Trophoblast cell (in vitro differentiated cells and primary cell): ENCODE measurements around the gene CRMP1.

ENCODE experiments used
- DNase-seq, 2 donors: peaks; one replicate each; pipeline ENCODE4 v3.0.0-alpha.2; 2016
- H2AFZ ChIP-seq: 2 replicates; pipeline ENCODE4 v1.6.1; 2013; ENCODE audit warnings: low read length, moderate library complexity, mild to moderate bottlenecking; ENCODE audit not compliant: insufficient read depth, poor library complexity
- H2AK5ac ChIP-seq: 2 replicates; pipeline ENCODE4 v1.6.1; 2013; ENCODE audit warnings: mild to moderate bottlenecking, low read length
- H2BK120ac ChIP-seq: 2 replicates; pipeline ENCODE4 v1.6.1; 2013; ENCODE audit warnings: low read length, mild to moderate bottlenecking, moderate library complexity; ENCODE audit not compliant: insufficient read depth, poor library complexity
- H2BK12ac ChIP-seq: 2 replicates; pipeline ENCODE4 v1.6.1; 2013; ENCODE audit warnings: mild to moderate bottlenecking, low read length, moderate library complexity
- H2BK5ac ChIP-seq: 2 replicates; pipeline ENCODE4 v1.6.1; 2013; ENCODE audit warnings: low read length, low read depth, moderate library complexity, mild to moderate bottlenecking; ENCODE audit not compliant: poor library complexity
- H3K14ac ChIP-seq: 2 replicates; pipeline ENCODE4 v1.6.1; 2013; ENCODE audit warnings: mild to moderate bottlenecking, low read length
- H3K18ac ChIP-seq: 2 replicates; pipeline ENCODE4 v1.6.1; 2013; ENCODE audit warnings: mild to moderate bottlenecking, low read length
- H3K23ac ChIP-seq: 2 replicates; pipeline ENCODE4 v1.6.1; 2013; ENCODE audit warnings: low read length
- H3K27ac ChIP-seq: 2 replicates; pipeline ENCODE4 v1.5.1; 2013; ENCODE audit warnings: low read depth, mild to moderate bottlenecking, inconsistent platforms, low read length, moderate library complexity
- H3K27me3 ChIP-seq: 2 replicates; pipeline ENCODE4 v1.6.1; 2013; ENCODE audit warnings: inconsistent platforms, mild to moderate bottlenecking, low read length, moderate library complexity; ENCODE audit not compliant: insufficient read depth
- H3K36me3 ChIP-seq, 2 experiments: 1 replicate in 1 of 2; 2 replicates in 1 of 2; pipeline ENCODE4 v1.6.1; 2013; ENCODE audit warnings: low read length in 2 of 2, mild to moderate bottlenecking in 2 of 2, moderate library complexity in 1 of 2; ENCODE audit not compliant: insufficient read depth in 2 of 2, control insufficient read depth in 1 of 2
- H3K4ac ChIP-seq: 2 replicates; pipeline ENCODE4 v1.6.1; 2013; ENCODE audit warnings: low read depth, mild to moderate bottlenecking, low read length, moderate library complexity
- H3K4me1 ChIP-seq, 2 experiments: 1 replicate in 1 of 2; 2 replicates in 1 of 2; pipeline ENCODE4 v1.6.1; 2013; ENCODE audit warnings: low read length in 2 of 2, mild to moderate bottlenecking in 2 of 2, moderate library complexity in 1 of 2; ENCODE audit not compliant: insufficient read depth in 2 of 2, control insufficient read depth in 1 of 2
- H3K4me2 ChIP-seq: 2 replicates; pipeline ENCODE4 v1.6.1; 2013; ENCODE audit warnings: inconsistent platforms, mild to moderate bottlenecking, low read length, moderate library complexity
- H3K4me3 ChIP-seq: 2 replicates; pipeline ENCODE4 v1.5.1; 2013; ENCODE audit warnings: mild to moderate bottlenecking, low read depth, low read length, inconsistent platforms
- H3K79me1 ChIP-seq: one replicate; pipeline ENCODE4 v1.6.1; 2013; ENCODE audit warnings: low read length
- H3K79me2 ChIP-seq: 2 replicates; pipeline ENCODE4 v1.6.1; 2013; ENCODE audit warnings: low read length, mild to moderate bottlenecking; ENCODE audit not compliant: control insufficient read depth, insufficient read depth, poor library complexity
- H3K9ac ChIP-seq: 2 replicates; pipeline ENCODE4 v1.6.1; 2013; ENCODE audit warnings: mild to moderate bottlenecking, low read length
- H3K9me3 ChIP-seq: 2 replicates; pipeline ENCODE4 v1.6.1; 2013; ENCODE audit warnings: low read depth, mild to moderate bottlenecking, control low read depth, inconsistent platforms, low read length; ENCODE audit not compliant: insufficient read depth
- H4K12ac ChIP-seq: 2 replicates; pipeline ENCODE4 v1.6.1; 2013; ENCODE audit warnings: low read depth, mild to moderate bottlenecking, low read length, moderate library complexity
- H4K8ac ChIP-seq: 2 replicates; pipeline ENCODE4 v1.6.1; 2013; ENCODE audit warnings: low read depth, mild to moderate bottlenecking, low read length, moderate library complexity
- H4K91ac ChIP-seq: one replicate; pipeline ENCODE4 v1.6.1; 2013; ENCODE audit warnings: low read depth, mild to moderate bottlenecking, low read length, moderate library complexity
- WGBS: extraction: QIAGEN DNeasy Blood & Tissue Kit; methylation state at CpG from one replicate; pipeline ENCODE4 v1.1.7; 2013; ENCODE audit warnings: missing lambda C conversion rate; ENCODE audit not compliant: insufficient read length, insufficient coverage; ENCODE audit errors: extremely low coverage; 5-methylcytosine and 5-hydroxymethylcytosine counted together

Gene CRMP1

DNA sequence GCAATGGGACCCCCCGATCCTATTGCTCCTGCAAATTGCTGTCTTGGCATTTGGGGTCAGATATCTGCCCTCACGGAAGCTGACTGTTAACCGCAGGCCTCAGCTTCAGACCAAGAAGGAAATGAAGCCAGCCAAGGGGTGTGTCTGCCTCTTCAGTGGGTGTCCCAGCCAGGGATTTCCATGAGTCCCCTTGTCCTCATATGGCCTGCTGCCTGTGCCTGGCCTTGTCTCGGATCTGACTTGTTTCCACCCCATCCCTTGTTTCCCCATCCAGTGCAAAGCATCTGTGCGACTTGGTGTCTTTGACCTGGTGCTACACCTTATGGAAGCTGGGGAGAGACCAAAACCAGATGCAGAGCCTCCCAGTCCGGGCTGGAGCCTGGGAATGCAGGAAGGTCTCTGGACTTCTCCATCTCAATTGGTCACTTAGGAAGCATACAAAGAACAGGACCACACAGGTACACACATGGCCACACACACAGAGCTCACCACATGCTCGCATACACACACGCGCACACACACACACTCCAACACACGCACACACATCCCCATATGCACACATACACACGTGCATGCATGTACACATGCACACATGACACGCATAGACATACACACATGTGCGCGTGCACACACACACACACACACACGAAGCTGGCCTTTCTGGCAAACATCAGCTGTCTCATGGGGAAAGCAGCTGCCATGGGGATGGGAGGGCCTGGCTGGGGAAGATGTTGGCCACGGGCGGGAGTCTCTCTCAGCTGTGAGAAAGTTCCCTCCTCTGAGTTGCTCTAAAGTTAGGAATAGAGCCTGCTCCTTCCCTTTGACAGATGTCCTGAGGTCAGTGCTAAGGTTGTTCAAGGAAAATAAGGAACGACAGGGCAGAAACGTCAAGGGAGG is 65.5 kb downstream of the CRMP1 start:
- DNase-seq = no peak
- Histone ChIP-seq H3K27me3 (no peaks in the 10 kb centered on the region), H2AK5ac (no peak overlapping the region), H3K23ac (no peak overlapping the region), H3K18ac (no peak overlapping the region), H3K4ac (no peak overlapping the region), H3K79me1 (no peaks in the 10 kb centered on the region), H2BK12ac (no peak overlapping the region), H4K91ac (no peak overlapping the region), H2BK120ac (no peak overlapping the region), H2AFZ (no peak overlapping the region), H2BK5ac (no peak overlapping the region), H4K8ac (no peak overlapping the region), H3K4me3 (peak overlapping the region; percentile 20), H3K79me2 (no peaks in the 10 kb centered on the region), H3K27ac (no peak overlapping the region), H3K36me3 (no peaks in the 10 kb centered on the region), H3K4me2 (no peak overlapping the region), H3K9ac (no peak overlapping the region), H4K12ac (no peak overlapping the region), H3K4me1 (no peaks in the 10 kb centered on the region), H3K14ac (no peak overlapping the region), H3K9me3 (peaks cover 2% of the 10 kb centered on the region)
- WGBS = 100% methylated on average over 4 of the region's 19 CpGs

DNA sequence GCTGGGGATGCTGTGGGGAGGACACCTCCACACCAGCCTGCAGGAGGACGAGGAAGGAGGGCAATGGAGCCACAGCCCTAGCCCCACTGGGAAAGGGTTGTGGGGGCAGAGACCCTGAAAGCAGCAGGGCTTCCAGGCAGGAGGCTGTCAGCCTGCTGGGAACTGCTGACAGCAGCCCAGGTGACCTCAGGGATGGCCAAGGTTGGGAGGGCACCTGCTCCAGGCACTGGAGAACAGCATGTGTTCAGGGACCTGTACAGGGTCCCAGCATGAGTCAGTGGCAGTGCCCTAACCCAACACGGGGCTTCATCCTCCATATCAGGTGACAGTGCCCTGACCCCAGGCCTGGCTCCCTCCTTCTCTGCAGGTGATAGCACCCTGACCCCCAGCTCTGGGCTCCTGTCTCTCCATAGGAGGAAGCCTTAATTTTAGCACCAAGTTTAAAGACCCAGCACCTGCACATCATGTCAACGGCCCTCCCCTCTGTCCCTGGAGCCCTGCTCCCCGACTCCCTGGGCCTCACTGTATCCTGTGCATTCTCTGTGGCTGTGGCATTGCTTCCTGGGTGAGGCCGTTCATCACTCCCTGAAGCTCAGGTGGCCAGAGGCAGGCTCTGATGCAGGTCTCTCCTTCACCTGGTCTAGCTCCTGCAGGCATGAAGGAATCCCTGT is 66.3 kb downstream of the CRMP1 start:
- Histone ChIP-seq H3K14ac (no peak overlapping the region), H3K79me1 (no peaks in the 10 kb centered on the region), H3K4me1 (no peaks in the 10 kb centered on the region), H3K4ac (no peak overlapping the region), H3K9me3 (peaks cover 2% of the 10 kb centered on the region), H2BK120ac (no peak overlapping the region), H2BK12ac (no peak overlapping the region), H3K27ac (no peak overlapping the region), H4K91ac (no peak overlapping the region), H3K4me3 (peak overlapping the region; percentile 25), H2AFZ (no peak overlapping the region), H2BK5ac (no peak overlapping the region), H3K27me3 (no peaks in the 10 kb centered on the region), H4K12ac (no peak overlapping the region), H3K23ac (no peak overlapping the region), H3K9ac (no peak overlapping the region), H3K79me2 (no peaks in the 10 kb centered on the region), H3K36me3 (peaks cover 0 to 4% of the 10 kb centered on the region in 2 experiments), H2AK5ac (no peak overlapping the region), H3K18ac (no peak overlapping the region), H3K4me2 (no peak overlapping the region), H4K8ac (no peak overlapping the region)
- no CpG with 5 or more reads among the region's 5 CpGs for WGBS
- no peak for DNase-seq

DNA sequence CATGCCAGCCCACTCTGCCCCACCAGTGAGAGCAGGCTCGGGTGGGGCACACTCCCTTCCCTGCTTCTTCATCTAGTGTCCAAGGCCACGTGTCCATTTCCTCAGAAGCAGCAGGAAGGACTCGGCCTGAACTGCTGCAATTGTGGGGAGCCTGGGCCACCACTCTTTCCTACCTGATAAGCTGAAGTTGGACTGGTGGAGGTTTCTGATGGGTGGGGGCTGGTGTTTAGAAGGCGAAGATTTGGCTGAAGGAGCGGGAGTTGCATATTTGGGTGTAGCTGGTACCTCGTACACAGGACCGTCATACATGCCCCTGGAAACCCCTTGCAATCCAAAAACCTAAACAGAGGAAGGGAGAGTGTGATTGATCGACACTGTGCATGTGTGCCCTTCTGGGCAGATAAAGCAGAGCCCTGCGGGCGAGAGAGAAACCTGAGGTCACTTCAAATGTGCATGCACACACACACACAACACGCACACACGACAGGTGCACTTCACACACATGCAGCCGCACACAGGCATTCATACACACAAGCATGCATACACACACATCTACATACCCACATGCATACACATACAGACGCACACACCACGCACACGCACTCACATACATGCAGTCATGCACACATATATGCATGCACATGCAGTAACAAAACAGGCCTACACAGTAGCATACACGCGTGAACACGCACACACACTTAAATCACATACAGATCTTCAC is 67.4 kb downstream of the CRMP1 start:
- DNase-seq = no peak
- Histone ChIP-seq H3K79me2 (no peaks in the 10 kb centered on the region), H4K91ac (no peak overlapping the region), H3K18ac (no peak overlapping the region), H3K4me3 (no peak overlapping the region), H3K14ac (no peak overlapping the region), H3K36me3 (peaks cover under 1 to 8% of the 10 kb centered on the region in 2 experiments), H3K9me3 (peaks cover 2% of the 10 kb centered on the region), H3K27ac (no peak overlapping the region), H3K27me3 (no peaks in the 10 kb centered on the region), H2AFZ (no peak overlapping the region), H2BK120ac (no peak overlapping the region), H2BK12ac (no peak overlapping the region), H4K8ac (no peak overlapping the region), H2BK5ac (no peak overlapping the region), H3K9ac (no peak overlapping the region), H3K4me1 (no peaks in the 10 kb centered on the region), H3K4ac (no peak overlapping the region), H3K4me2 (no peak overlapping the region), H3K79me1 (no peaks in the 10 kb centered on the region), H4K12ac (no peak overlapping the region), H2AK5ac (no peak overlapping the region), H3K23ac (no peak overlapping the region)
- WGBS = no CpG with 5 or more reads among the region's 19 CpGs

DNA sequence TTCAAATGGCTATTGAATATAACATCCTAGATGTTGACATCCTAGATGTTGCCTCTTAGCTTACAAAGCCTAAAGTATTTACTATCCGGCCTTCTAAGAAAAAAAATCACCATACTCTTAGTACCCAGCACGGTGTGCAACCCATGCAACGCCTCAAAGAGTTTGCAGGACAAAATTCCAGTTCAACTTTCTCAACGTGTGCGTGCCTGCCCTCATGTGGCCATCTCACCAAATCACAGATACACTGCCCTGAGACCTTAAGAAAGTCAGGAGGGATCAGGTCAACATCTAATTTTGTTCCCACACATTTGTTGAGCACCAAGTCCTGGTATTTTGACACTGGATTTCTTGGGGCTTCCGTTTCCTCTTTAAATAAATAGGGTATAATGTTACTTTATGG is 68.3 kb downstream of the CRMP1 start:
- Histone ChIP-seq H4K91ac (no peak overlapping the region), H3K9ac (no peak overlapping the region), H3K36me3 (peaks cover 3 to 12% of the 10 kb centered on the region in 2 experiments), H3K18ac (no peak overlapping the region), H2AK5ac (no peak overlapping the region), H3K14ac (no peak overlapping the region), H3K23ac (no peak overlapping the region), H2BK5ac (no peak overlapping the region), H3K4me1 (no peaks in the 10 kb centered on the region), H4K8ac (no peak overlapping the region), H2BK120ac (no peak overlapping the region), H3K27me3 (no peaks in the 10 kb centered on the region), H3K79me1 (no peaks in the 10 kb centered on the region), H3K4me2 (no peak overlapping the region), H2BK12ac (no peak overlapping the region), H3K9me3 (peaks cover 2% of the 10 kb centered on the region), H4K12ac (no peak overlapping the region), H3K27ac (no peak overlapping the region), H3K4me3 (no peak overlapping the region), H3K4ac (no peak overlapping the region), H3K79me2 (no peaks in the 10 kb centered on the region), H2AFZ (no peak overlapping the region)
- no CpG with 5 or more reads among the region's 6 CpGs for whole genome bisulfite sequencing
- DNase-seq = peak in 1 of 2 donors; percentile 40
